Retina (tissue), 1 donor: Measurements from ENCODE around the gene ICAM3.

Experiments used
- DNase-seq: peaks from one replicate; pipeline ENCODE4 v3.0.0-alpha.2; 2016

Gene ICAM3

GRCh38 chr19:10290357-10290875, 49.0 kb downstream of the ICAM3 start:
- DNase-seq: no peak

DNA sequence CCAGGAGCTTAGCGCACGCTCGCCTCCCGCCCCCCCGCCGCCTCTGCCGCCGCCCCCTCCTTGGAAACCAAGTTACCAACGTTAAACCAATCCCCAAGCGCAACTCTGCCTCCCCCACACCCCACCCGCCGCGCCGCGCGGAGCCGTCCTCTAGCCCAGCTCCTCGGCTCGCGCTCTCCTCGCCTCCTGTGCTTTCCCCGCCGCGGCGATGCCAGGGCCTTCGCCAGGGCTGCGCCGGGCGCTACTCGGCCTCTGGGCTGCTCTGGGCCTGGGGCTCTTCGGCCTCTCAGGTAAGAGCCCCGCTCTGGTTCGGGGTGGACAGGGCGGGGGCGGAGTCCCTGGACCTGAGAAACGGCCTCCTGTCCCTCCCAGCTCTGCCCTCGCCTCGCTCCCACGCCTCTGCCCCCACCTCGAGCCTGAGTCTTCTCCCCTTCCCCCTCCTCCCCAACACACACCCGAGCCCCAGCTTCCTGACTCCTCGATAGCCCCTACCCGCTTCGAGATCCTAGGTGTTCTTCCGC, 49.5 kb downstream of the ICAM3 start, which contains the start of gene ICAM5:
Gene ICAM5 (plus strand): TSS at position 117 of the 521 bp plus-strand sequence. CDS start 92 bp downstream, at position 209.
- DNase-seq: peak; percentile 27

GRCh38 chr19:10289167-10289835, 50.1 kb downstream of the ICAM3 start:
- peak; percentile 62 for DNase-seq

GRCh38 chr19:10288662-10289166, 50.7 kb downstream of the ICAM3 start:
- DNase-seq: peak; percentile 37

DNA sequence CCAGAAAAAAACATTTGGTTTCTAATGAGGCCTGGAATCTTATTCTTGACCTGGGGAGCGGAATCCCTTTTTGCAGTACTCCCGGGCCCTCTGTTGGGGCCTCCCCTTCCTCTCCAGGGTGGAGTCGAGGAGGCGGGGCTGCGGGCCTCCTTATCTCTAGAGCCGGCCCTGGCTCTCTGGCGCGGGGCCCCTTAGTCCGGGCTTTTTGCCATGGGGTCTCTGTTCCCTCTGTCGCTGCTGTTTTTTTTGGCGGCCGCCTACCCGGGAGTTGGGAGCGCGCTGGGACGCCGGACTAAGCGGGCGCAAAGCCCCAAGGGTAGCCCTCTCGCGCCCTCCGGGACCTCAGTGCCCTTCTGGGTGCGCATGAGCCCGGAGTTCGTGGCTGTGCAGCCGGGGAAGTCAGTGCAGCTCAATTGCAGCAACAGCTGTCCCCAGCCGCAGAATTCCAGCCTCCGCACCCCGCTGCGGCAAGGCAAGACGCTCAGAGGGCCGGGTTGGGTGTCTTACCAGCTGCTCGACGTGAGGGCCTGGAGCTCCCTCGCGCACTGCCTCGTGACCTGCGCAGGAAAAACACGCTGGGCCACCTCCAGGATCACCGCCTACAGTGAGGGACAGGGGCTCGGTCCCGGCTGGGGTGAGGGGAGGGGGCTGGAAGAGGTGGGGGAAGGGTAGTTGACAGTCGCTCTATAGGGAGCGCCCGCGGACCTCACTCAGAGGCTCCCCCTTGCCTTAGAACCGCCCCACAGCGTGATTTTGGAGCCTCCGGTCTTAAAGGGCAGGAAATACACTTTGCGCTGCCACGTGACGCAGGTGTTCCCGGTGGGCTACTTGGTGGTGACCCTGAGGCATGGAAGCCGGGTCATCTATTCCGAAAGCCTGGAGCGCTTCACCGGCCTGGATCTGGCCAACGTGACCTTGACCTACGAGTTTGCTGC, 52.4 kb downstream of the ICAM3 start, which contains the start of gene ICAM4:
Gene ICAM4 (plus strand): TSS at position 153 of the 935 bp plus-strand sequence. CDS start 58 bp downstream, at position 211.
- peak; percentile 20 for DNase-seq

DNA sequence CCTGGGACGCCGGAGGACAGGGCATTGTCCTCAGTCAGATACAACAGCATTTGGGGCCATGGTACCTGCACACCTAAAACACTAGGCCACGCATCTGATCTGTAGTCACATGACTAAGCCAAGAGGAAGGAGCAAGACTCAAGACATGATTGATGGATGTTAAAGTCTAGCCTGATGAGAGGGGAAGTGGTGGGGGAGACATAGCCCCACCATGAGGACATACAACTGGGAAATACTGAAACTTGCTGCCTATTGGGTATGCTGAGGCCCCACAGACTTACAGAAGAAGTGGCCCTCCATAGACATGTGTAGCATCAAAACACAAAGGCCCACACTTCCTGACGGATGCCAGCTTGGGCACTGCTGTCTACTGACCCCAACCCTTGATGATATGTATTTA, 54.0 kb downstream of the ICAM3 start:
- DNase-seq: no peak

GRCh38 chr19:10284960-10285278, 54.5 kb downstream of the ICAM3 start:
- DNase-seq: no peak

DNA sequence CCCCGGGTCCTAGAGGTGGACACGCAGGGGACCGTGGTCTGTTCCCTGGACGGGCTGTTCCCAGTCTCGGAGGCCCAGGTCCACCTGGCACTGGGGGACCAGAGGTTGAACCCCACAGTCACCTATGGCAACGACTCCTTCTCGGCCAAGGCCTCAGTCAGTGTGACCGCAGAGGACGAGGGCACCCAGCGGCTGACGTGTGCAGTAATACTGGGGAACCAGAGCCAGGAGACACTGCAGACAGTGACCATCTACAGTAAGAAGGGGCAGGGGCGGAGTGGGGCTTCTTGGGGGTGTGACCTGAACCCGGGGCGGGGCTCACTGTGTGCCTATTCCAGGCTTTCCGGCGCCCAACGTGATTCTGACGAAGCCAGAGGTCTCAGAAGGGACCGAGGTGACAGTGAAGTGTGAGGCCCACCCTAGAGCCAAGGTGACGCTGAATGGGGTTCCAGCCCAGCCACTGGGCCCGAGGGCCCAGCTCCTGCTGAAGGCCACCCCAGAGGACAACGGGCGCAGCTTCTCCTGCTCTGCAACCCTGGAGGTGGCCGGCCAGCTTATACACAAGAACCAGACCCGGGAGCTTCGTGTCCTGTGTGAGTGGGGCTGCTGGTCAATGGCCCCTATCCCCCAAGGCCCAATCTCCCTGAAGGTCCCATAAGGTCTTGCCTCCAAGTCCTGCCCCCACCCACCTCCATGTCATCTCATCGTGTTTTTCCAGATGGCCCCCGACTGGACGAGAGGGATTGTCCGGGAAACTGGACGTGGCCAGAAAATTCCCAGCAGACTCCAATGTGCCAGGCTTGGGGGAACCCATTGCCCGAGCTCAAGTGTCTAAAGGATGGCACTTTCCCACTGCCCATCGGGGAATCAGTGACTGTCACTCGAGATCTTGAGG, 55.1 kb downstream of the ICAM3 start:
- DNase-seq: no peak
